VCaP (cell line): ENCODE results near the gene TEX54.

Experiments
- H3K27ac ChIP-seq: fragments of 450-650 bp; 2 replicates; pipeline ENCODE4 v1.5.1; 2017
- TF ChIP-seq, protein P1 (sequence below): fragments of 450-650 bp; conservative IDR thresholded peaks from 2 replicates; pipeline ENCODE4 v1.5.1; 2017; ENCODE audit warnings: mild to moderate bottlenecking, moderate library complexity

TEX54 gene

DNA sequence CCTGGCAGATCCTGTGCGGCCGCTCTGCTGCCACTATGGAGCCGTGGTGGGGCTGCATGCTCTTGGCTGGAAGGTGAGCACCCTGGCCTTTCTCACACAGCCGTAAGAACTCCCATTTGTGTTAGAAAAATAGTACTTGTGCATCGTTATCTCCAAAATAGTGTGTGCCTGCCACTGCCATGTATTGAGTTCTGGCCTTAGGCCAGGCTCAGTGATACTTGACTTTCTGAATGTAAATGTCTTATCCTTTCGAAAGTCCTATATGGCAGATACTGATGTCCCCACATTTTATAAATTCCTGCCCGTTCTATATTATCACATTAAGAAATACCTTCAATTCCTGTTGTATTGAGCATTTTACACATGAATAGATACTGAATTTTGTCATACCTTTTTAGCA, 49.9 kb downstream of the TEX54 start:
- TF ChIP-seq, protein P1, sequence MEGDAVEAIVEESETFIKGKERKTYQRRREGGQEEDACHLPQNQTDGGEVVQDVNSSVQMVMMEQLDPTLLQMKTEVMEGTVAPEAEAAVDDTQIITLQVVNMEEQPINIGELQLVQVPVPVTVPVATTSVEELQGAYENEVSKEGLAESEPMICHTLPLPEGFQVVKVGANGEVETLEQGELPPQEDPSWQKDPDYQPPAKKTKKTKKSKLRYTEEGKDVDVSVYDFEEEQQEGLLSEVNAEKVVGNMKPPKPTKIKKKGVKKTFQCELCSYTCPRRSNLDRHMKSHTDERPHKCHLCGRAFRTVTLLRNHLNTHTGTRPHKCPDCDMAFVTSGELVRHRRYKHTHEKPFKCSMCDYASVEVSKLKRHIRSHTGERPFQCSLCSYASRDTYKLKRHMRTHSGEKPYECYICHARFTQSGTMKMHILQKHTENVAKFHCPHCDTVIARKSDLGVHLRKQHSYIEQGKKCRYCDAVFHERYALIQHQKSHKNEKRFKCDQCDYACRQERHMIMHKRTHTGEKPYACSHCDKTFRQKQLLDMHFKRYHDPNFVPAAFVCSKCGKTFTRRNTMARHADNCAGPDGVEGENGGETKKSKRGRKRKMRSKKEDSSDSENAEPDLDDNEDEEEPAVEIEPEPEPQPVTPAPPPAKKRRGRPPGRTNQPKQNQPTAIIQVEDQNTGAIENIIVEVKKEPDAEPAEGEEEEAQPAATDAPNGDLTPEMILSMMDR, result no peak
- H3K27ac ChIP-seq, result no peak overlapping the region
